ENCODE data around the gene NPM1. TPM values are rescaled to one million over a fixed set of nuclear protein-coding genes. Genes with fewer than 3 reads are reported as not detected.

The NPM1 gene
- total and polyA plus RNA-seq, 4 donors, result 133 to 959 (median 363) TPM

DNA sequence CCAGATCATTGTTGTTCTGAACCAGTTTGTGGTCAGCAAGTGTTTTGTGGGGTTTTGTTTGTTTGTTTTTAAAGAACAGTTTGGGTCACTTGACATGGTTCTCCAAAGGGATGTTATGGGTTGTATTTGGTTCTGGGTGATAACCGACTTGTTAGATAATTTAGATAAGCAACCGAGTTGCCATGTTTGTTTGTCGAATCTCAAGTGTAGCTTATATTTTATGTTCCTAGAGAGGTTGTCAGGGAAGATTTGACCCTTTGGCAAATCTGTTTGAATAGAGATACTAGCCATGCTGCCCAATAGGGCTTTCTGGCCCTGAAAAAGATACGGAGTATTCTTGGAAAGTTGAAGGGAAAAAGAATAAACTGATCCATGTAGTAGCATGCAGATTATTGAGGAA lies 19.6 kb downstream of the NPM1 start:
- TF ChIP-seq RXRA (IDR thresholded peaks at IDR 0.05) (no peak), JUND (IDR thresholded peaks at IDR 0.05) (no peak), FOXA1 (IDR thresholded peaks at IDR 0.05) (no peak), SP1 (IDR thresholded peaks at IDR 0.05) (no peak), TAF1 (conservative IDR thresholded peaks at IDR 0.05) (no peak), YY1 (IDR thresholded peaks at IDR 0.05) (no peak), EGR1 (IDR thresholded peaks at IDR 0.05; ENCODE audit: low read depth in 2 of 2) (no peak), NR2F2 (IDR thresholded peaks at IDR 0.05) (no peak)
- TF ChIP-seq, protein P1, sequence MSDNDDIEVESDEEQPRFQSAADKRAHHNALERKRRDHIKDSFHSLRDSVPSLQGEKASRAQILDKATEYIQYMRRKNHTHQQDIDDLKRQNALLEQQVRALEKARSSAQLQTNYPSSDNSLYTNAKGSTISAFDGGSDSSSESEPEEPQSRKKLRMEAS (IDR thresholded peaks at IDR 0.05), result no peak
- TF ChIP-seq, protein P2, sequence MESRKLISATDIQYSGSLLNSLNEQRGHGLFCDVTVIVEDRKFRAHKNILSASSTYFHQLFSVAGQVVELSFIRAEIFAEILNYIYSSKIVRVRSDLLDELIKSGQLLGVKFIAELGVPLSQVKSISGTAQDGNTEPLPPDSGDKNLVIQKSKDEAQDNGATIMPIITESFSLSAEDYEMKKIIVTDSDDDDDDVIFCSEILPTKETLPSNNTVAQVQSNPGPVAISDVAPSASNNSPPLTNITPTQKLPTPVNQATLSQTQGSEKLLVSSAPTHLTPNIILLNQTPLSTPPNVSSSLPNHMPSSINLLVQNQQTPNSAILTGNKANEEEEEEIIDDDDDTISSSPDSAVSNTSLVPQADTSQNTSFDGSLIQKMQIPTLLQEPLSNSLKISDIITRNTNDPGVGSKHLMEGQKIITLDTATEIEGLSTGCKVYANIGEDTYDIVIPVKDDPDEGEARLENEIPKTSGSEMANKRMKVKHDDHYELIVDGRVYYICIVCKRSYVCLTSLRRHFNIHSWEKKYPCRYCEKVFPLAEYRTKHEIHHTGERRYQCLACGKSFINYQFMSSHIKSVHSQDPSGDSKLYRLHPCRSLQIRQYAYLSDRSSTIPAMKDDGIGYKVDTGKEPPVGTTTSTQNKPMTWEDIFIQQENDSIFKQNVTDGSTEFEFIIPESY (IDR thresholded peaks at IDR 0.05), result no peak
- TF ChIP-seq, protein P3, sequence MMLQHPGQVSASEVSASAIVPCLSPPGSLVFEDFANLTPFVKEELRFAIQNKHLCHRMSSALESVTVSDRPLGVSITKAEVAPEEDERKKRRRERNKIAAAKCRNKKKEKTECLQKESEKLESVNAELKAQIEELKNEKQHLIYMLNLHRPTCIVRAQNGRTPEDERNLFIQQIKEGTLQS (IDR thresholded peaks at IDR 0.05), result no peak
- TF ChIP-seq, protein P4, sequence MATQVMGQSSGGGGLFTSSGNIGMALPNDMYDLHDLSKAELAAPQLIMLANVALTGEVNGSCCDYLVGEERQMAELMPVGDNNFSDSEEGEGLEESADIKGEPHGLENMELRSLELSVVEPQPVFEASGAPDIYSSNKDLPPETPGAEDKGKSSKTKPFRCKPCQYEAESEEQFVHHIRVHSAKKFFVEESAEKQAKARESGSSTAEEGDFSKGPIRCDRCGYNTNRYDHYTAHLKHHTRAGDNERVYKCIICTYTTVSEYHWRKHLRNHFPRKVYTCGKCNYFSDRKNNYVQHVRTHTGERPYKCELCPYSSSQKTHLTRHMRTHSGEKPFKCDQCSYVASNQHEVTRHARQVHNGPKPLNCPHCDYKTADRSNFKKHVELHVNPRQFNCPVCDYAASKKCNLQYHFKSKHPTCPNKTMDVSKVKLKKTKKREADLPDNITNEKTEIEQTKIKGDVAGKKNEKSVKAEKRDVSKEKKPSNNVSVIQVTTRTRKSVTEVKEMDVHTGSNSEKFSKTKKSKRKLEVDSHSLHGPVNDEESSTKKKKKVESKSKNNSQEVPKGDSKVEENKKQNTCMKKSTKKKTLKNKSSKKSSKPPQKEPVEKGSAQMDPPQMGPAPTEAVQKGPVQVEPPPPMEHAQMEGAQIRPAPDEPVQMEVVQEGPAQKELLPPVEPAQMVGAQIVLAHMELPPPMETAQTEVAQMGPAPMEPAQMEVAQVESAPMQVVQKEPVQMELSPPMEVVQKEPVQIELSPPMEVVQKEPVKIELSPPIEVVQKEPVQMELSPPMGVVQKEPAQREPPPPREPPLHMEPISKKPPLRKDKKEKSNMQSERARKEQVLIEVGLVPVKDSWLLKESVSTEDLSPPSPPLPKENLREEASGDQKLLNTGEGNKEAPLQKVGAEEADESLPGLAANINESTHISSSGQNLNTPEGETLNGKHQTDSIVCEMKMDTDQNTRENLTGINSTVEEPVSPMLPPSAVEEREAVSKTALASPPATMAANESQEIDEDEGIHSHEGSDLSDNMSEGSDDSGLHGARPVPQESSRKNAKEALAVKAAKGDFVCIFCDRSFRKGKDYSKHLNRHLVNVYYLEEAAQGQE (IDR thresholded peaks at IDR 0.05), result no peak
- peaks cover 0 to 2% (median 0%) of the 10 kb centered on the region in 4 donors for H3K4me1 ChIP-seq (ENCODE audit: control insufficient read depth in 4 of 4, insufficient read depth in 4 of 4, low read length in 3 of 4)
- no peak overlapping the region for H3K9ac ChIP-seq (ENCODE audit: low read depth in 1 of 2, low read length in 2 of 2)
- WGBS, result 85% methylated on average over 4 of the region's 4 CpGs
- no peaks in the 10 kb centered on the region for H3K9me3 ChIP-seq (ENCODE audit: control insufficient read depth in 4 of 4, low read length in 3 of 4)
- peaks cover 7 to 66% (median 45%) of the 10 kb centered on the region in 4 donors for H3K36me3 ChIP-seq (ENCODE audit: control insufficient read depth in 4 of 4, insufficient read depth in 3 of 4, low read depth in 1 of 4, low read length in 3 of 4)
- H3K27ac ChIP-seq (ENCODE audit: low read depth in 1 of 2, low read length in 2 of 2), result no peak overlapping the region
- H3K27me3 ChIP-seq (ENCODE audit: control insufficient read depth in 4 of 4, insufficient read depth in 4 of 4, low read length in 3 of 4), result no peaks in the 10 kb centered on the region
- H3K4me3 ChIP-seq (ENCODE audit: low read depth in 1 of 3, low read length in 3 of 3), result no peak overlapping the region
- DNase-seq (ENCODE audit: low spot score), result no peak

DNA sequence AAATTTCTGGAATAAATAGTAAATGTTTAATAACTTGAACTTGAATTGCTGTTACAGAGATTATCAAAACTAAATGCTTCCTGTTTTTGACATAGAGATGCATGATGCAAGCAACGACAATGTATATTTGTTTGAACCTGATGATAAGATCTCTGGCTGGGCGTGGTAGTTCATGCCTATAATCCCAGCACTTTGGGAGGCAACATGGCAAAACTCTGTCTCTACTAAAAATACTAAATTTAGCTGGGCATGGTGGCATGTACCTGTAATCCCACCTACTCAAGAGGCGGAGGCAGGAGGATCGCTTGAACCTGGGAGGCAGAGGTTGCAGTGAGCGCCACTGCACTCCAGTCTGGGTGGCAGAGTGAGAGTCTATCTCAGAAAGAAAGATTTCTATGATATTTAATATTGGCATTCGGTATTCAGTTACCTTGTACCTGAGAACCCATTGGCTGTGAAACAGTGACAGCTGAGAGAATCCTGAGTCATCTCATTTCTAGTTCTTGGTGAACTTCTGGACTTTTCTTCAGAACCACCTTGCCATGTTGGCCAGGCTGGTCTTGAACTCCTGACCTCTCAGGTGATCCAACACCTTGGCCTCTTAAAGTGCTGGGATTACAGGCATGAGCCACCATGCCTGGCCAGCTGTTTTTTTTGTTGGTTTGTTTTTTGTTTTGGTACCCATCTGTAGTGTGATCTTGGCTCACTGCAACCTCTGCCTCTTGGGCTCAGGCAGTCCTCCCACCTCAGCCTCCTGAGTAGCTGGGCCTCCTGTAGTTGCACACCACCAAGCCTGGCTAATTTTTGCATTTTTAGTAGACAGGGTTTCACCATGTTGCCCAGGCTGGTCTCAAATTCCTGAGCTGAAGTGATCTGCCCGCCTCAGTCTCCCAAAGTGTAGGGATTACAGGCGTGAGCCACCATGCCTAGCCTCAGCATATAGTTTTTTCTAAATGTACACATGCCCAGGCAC lies 21.8 kb downstream of the NPM1 start:
- no peaks in the 10 kb centered on the region for H3K27me3 ChIP-seq (ENCODE audit: control insufficient read depth in 4 of 4, insufficient read depth in 4 of 4, low read length in 3 of 4)
- WGBS, result 93% methylated on average over 8 of the region's 8 CpGs
- H3K27ac ChIP-seq (ENCODE audit: low read depth in 1 of 2, low read length in 2 of 2), result no peak overlapping the region
- peaks cover 0 to 2% (median 0%) of the 10 kb centered on the region in 4 donors for H3K4me1 ChIP-seq (ENCODE audit: control insufficient read depth in 4 of 4, insufficient read depth in 4 of 4, low read length in 3 of 4)
- TF ChIP-seq, protein P5, sequence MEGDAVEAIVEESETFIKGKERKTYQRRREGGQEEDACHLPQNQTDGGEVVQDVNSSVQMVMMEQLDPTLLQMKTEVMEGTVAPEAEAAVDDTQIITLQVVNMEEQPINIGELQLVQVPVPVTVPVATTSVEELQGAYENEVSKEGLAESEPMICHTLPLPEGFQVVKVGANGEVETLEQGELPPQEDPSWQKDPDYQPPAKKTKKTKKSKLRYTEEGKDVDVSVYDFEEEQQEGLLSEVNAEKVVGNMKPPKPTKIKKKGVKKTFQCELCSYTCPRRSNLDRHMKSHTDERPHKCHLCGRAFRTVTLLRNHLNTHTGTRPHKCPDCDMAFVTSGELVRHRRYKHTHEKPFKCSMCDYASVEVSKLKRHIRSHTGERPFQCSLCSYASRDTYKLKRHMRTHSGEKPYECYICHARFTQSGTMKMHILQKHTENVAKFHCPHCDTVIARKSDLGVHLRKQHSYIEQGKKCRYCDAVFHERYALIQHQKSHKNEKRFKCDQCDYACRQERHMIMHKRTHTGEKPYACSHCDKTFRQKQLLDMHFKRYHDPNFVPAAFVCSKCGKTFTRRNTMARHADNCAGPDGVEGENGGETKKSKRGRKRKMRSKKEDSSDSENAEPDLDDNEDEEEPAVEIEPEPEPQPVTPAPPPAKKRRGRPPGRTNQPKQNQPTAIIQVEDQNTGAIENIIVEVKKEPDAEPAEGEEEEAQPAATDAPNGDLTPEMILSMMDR (IDR thresholded peaks at IDR 0.05; ENCODE audit: low read depth, low read length, missing input control), result no peak
- TF ChIP-seq JUND (IDR thresholded peaks at IDR 0.05), result no peak
- TF ChIP-seq HNF4G (IDR thresholded peaks at IDR 0.05), result no peak
- TF ChIP-seq NR2F2 (IDR thresholded peaks at IDR 0.05), result no peak
- TF ChIP-seq FOXA2 (IDR thresholded peaks at IDR 0.05), result no peak
- TF ChIP-seq HNF4A (conservative IDR thresholded peaks at IDR 0.05), result no peak
- no peaks in the 10 kb centered on the region for H3K9me3 ChIP-seq (ENCODE audit: control insufficient read depth in 4 of 4, low read length in 3 of 4)
- H3K36me3 ChIP-seq (ENCODE audit: control insufficient read depth in 4 of 4, insufficient read depth in 3 of 4, low read depth in 1 of 4, low read length in 3 of 4), result peaks cover 7 to 69% (median 47%) of the 10 kb centered on the region in 4 donors
- no peak overlapping the region for H3K4me3 ChIP-seq (ENCODE audit: low read depth in 1 of 3, low read length in 3 of 3)
- no peak overlapping the region for H3K9ac ChIP-seq (ENCODE audit: low read depth in 1 of 2, low read length in 2 of 2)
- no peak for DNase-seq (ENCODE audit: low spot score)

Measured in liver (tissue), 9 donors.